Stimulated activated CD8-positive, alpha-beta memory T cell treated with anti-CD3 and anti-CD28 coated beads, Interleukin-12 subunit alpha, Interleukin-12 subunit beta, amount 100 ng/mL, for 24 hours (primary cell): ENCODE data around the gene OR2J1.
"Not testable (repeated sequence)": the region's sequence is repeated elsewhere in the genome, so short reads cannot be mapped to it uniquely, and the experiment has no call there.

ENCODE experiments used
- DNase-seq: peaks from one replicate; pipeline ENCODE4 v3.0.0-alpha.2; 2020; ENCODE audit errors: extremely low read depth

Gene OR2J1

DNA sequence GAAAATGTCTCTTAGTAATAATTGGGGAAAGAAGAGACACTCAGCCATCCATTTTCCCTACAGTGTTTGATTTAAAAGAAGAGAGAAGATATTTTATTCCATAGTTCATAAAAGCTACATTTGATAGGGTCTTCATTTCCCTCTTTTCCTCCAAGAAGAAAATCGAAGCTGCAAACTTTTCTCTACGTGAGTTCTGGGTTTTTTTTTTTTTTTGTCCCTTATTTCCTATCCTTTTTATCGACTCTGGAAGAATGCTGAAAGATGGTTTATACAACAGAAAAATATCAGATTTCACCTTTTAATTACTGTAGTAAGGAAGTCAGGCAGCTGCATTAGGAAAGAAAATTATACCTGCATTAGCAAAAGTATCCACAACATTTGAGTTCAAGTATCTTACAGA is at the start of gene OR2J1:
Gene OR2J1, plus strand, starts transcription at position 301 of the 400 bp plus-strand sequence. CDS start 1,453 bp downstream, outside the sequence.
- DNase-seq, result no peak

DNA sequence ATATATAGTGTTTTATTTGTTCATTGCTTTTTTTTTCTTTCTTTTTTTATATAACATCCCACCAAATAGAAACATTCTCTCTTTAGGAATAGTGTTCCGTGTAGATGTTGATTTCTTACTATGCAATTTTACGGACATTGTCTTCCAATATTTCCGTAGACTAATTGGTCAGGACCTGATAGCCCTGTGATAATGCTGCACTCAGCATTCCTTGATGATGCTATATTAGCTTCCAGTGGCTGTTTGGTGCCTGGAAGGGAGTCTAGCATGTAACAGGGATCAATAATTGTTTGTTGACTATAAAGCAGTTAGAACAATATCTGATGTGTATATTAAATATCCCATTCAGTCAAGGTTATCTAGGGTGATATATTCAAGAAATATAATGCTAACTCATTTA is 47.6 kb upstream of the OR2J1 start:
- no peak for DNase-seq

DNA sequence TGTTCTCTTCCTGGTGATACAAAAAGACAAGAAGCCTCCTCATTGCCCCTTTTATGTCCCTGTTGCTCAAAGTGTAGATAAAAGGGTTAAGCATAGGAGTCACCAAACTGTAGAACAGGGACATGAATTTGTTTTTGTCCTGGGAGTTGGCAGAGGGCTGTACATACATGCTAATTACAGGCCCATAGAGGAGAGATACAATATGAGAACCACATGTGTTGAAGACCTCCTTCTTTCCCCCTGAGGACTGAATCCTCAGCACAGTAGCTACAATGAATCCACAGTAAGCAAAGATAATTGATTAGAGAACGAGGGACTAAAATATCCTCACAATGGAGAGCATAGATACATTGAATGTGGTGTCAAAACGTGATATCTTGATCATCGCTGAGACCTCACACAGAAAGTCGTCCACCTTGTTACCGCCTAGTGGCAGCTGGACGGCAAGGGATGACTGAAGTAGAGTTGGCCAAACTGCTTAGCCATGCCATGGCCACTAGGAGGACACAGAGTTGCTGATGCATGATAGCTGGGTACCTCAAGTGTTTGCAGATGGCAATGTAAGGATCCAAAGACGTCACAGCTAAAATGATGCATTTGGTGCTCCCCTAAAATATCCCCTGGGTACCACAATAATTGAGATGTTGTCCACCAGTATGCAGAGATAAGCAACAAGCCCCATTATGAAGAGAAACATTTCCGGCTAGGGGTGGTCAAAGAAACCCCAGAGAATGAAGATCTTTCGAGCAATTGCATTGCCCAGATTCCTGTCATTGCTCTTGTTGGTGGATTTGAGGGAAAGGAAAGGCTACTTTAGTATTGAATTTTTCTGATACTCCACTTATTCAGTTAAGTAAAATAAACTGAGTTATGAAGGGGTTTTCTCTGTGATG is 27.2 kb upstream of the OR2J1 start:
- no peak for DNase-seq

DNA sequence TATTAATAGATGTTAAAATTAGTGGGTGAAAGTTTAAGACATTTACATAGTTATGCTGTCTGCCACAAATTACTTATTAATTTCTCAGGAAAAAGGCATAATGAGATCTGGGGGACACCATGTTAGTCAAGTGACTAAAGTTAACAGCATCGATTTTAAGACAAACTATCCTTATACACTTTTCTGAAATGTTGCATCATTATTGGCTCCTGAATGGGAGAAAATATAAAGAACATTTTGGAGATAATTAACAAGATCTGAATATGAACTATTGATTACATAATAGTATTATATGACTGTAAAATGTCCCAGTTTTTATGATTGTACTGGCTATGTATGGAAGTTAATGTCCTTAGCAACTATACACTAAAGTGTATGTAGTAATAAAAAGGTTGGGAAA is 20.1 kb upstream of the OR2J1 start:
- no peak for DNase-seq

DNA sequence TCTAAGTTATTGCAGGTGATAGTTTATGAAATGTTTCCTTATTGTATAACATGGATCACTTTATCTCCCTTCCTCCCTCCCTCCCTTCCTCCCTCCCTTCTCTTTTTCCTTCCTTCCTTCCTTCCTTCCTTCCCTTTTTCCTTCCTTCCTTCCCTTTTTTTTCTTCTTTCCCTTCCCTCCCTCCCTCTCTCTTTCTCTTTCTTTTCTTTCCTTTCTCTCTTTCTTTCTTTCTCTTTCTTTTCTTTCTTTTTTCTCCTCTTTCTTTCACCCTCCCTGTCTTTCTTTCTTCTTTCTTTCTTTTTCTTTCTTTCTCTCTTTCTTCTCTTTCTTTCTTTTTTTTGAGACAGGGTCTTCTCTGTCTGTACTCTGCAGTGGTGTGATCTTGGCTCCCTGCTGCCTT is 18.0 kb upstream of the OR2J1 start:
- DNase-seq, result no peak

DNA sequence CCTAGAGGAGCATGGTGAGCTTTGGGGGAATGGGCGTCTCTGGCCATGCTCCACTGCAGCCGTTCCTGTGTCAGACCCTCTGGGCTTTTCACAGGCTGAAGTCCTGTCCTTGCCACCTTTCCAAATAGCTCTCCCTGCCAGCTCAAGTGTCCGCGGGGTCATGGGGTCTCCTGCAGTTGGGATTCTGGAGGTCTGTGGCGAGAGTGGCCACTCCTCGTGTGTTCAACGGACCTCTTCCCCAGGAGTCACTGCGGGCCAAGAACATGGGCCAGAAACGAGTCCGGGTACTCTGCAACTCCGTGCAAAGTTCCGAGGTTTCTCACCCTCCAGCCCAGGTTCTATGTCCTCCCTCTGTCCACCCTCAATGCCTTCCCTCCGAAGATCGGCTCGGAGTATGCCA is 16.8 kb upstream of the OR2J1 start:
- no peak for DNase-seq

DNA sequence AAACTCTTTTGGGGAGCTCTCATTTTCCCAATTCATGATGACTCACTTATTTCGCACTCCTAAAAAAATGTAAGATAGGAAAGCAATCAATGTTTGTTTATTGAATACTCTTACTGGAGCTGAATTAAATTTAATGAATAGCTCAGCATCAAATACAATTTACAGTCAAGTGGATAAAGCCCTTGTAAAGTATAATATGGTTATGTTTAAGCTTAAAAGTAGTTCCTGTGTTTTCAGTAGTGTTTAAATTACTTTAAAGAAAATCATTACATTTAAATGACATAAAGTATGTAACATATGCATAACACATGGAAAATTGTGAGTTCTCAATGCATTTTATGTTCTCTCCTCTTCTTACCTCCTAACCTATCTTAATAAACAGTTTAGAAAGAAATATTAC is 12.1 kb upstream of the OR2J1 start, which contains the start of gene OR2B3:
Gene OR2B3, minus strand, starts transcription at position 101 of the 400 bp plus-strand sequence. Its CDS starts 65 bp downstream, at position 36.
- no peak for DNase-seq

DNA sequence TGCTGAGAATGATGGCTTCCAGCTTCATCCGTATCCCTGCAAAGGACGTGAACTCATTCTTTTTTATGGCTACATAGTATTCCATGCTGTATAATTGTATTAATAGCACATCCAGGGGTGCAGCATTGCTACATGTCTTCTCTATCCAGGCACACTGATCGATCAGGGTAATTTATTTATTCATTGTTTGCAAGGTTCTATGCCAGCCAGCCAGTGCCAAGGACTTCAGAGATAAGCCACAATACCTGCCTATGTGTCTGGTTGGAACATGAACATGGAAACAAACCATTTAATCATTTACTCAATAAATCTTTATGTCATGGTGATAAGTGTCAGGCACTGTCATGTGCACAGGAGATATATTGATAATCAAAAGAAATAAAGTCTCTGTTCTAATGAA is 6.3 kb upstream of the OR2J1 start:
- no peak for DNase-seq

DNA sequence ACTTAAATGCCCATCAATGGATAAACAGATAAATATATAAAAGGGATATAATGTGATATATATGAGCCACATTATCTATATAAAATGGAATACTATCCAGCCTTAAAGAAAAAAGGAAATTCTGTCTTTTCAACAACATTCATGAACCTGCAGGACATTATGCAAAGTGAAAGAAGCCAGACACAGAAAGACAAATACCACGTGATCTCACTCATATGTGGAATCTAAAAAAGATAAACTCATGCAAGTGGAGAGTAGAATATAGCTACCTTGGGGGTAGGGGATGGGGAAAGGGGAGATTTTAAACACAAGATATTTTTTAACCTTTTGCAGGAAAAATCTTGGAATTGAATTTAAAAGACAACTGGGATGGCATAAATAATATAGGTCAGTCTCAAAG is 1.5 kb upstream of the OR2J1 start:
- no peak for DNase-seq

DNA sequence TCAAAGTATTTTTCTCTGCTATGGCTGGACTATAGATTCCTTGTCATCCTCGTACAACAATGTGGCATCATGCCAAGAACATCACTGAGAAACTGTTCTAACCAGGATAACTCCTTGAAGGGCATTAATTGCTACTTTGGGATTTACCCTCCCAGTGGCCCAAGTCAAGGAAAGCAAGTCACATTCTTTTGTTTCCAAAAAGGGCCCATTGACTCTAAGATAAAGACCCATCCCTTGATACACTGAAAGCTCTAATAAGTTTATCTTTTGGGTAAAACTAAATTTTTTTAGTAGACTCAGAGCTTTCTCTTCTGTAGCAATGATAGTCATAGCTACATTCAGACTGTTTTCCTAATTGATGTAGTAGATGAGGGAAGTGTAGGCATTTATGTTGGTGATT is 8.5 kb downstream of the OR2J1 start, which contains the start of gene OR2J3:
Gene OR2J3, plus strand, starts transcription at position 301 of the 400 bp plus-strand sequence. CDS start 3,833 bp downstream, outside the sequence.
- no peak for DNase-seq

DNA sequence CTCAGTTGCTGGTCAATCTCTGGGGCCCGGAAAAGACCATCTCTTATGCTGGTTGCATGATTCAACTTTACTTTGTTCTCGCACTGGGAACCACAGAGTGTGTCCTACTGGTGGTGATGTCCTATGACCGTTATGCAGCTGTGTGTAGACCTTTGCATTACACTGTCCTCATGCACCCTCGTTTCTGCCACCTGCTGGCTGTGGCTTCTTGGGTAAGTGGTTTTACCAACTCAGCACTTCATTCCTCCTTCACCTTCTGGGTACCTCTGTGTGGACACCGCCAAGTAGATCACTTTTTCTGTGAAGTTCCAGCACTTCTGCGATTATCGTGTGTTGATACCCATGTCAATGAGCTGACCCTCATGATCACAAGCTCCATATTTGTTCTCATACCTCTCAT is 12.8 kb downstream of the OR2J1 start:
- no peak for DNase-seq

DNA sequence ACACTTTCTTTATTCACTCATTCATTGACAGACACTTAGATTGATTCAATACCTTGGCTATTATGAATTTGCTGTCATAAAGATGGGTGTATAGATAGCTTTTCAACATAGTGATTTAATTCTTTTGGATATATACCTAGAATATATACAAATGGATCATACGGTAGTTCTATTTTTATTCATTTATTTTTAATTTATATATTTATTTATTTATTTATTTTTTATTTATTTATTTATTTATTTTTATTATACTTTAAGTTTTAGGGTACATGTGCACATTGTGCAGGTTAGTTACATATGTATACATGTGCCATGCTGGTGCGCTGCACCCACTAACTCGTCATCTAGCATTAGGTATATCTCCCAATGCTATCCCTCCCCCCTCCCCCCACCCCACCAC is 15.7 kb downstream of the OR2J1 start:
- DNase-seq, result not testable (repeated sequence)

DNA sequence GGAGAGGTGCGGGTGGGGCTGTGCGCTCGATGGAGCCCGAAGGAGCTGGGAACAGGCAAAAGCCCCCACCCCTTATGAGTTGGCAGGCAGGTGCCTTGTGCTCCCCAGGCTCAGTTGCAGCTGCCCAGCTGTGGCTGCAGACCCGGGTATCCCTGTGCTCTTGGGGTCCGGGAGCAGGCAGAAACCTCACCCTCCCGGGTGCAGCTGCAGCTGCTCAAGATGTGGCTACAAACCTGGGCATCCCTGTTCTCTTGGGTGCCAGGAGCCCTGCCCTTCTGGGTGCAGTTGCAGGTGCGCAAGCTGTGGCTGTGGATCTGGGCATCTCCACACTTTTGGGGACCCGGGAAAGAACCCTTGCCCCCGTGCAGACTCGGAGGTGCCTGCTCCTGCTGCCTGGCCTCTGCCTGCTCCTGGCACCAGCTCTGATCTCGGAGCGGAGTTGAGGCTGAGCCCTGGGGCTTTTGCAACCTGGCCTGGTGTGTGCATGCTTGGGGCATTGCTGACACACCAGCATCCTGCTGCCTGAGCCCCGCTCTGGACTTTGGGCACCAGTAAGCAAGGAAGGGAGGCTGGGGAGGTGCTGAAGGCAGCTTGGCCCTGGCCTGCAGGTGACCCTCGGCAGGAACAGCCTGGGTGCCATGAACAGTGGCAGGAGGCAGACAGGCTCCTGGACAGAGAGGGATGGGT is 30.2 kb downstream of the OR2J1 start:
- no peak for DNase-seq

DNA sequence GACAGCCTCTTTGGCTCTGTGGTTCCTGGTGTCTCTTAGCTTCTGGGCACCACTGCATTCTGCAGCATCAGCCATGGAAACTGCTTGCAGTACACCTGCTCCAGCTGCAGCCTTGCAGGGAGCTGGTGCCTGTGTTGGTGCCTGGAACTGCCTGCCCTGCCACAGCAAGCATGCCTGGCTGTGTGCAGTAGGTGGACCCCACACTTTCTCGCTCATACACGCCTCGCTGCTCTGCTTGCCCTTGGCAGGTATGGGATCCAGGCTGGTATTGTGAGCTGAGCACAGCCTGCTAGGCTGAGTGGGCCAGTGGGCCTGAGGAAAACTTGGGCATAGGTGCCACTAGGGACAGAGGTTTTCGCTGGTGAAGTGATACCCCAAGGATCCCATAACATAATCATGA is 31.4 kb downstream of the OR2J1 start:
- DNase-seq, result no peak

DNA sequence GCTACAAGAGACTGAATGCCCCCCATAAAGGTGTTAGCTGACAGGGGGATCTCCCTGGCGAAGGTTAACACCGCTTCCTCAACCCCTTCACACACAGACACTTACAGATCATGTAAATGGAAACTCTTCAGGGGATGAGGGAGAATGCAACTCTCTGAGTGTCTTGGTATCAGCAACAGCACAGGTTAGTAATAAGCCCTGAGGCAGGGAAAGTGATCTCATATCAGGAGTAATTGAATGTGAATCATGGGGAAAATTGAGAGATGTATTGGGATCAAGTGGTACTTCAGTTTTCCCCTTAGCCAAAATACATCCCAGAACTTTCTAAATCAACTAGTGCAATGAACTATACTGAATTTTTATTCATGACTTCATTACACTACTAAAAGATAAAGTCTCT is 32.4 kb downstream of the OR2J1 start:
- DNase-seq, result no peak

DNA sequence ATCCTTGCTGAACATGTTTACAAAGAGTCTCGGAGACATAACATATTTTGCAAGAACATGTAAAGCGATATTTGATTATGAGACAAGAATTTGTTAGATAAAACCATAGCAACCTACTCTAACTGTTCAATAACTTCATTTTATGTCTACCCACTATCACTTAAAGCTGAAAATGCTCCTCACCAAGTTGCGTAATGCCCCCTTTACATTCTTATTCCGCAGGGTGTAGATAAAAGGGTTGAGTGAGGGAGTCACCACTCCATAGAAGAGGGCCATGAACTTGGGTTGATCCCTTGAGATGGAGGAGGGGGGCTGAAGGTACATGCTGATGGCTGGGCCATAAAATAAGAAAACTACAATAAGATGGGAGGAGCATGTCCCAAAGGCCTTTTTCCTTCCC is 38.4 kb downstream of the OR2J1 start:
- DNase-seq, result no peak

DNA sequence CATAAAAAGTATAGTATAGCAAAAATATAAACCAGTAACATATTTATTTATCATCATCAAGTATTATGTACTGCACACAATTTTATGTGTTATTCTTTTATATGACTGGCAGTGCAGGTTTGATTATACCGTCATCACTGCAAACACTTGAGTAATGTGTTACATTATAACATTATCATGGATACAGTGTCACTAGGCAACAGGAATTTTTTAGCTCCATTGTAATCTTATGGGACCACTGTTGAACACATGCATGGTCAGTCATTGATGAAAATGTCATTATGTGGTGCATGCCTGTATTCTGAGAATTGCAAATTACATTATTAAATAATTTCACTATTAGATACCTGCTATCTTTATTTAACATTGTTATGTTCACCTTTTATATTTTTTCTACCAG is 42.3 kb downstream of the OR2J1 start:
- no peak for DNase-seq

DNA sequence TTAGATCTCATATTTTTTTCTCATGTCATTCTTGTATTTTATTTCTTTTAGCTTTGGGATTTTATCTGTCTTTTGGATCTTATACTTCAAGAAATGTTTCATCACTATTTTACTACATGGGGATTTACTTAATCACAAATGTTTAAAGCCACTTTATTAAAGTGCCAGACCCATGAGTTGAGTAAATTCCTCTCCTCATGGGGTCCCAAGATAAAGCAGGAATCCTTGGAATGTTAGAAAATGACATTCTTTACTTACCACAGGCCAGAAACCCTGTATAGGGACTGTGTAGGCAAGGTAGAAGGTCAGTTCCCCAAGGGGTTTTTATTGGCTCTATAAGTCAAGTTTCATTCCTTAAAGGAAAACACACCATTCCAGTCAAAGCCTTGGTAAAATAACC is 43.0 kb downstream of the OR2J1 start:
- DNase-seq, result no peak

DNA sequence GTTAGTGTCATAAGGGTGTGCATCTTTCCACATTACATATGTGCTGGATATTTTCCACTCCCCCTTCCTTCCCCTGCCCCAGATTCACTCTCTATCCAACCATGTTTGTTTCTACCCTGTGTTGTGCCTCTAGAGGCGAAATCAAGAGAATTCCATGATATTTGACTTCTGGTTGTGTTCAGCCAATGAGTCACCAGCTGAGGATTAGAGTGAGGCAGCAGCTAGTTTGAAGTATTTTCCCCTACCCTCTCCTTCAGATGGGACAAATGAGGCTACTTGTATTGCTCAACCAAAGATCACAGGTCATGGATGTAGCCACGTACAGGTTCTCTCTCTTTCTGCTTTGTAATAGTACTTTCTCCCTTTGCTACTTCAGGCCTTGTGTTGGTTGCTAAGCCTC is 46.9 kb downstream of the OR2J1 start:
- DNase-seq, result no peak

DNA sequence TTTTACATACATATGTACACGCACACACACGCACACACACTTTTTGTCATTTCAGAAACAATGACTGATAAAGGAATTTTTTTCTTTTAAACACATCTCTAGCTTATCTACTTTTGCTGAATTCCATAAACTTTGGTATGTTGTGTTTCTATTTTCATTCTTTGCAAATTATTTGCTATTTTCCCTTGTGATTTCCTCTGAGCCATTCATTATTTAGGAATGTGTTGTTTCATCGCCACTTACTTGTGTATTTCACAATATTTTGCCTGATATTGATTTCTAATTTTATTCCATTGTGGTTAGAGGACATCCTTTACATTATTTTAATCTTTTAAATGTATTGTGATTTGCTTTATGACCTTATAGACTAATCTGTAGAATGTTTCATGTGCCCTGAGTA is 47.8 kb downstream of the OR2J1 start:
- no peak for DNase-seq

DNA sequence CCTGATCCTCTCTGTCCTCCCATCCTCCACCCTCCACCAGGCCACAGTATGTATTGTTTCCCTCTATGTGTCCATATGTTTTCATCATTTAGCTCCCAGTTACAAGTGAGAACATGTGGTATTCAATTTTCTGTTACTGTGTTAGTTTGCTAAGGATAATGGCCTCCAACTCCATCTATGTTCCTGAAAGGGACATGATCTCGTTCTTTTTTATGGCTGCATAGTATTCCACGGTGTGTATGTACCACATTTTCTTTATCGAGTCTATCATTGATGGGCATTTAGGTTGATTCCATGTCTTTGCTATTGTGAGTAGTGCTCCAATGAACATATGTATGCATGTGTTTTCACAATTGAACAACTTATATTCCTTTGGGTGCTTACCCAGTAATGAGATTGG is 50.2 kb downstream of the OR2J1 start:
- DNase-seq, result not testable (repeated sequence)
